Erythroblast (primary cell): ENCODE measurements around the gene SNCAIP.

Experiments
- DNase-seq, 2 experiments: peaks; one replicate each; lab custom pipeline; 2025; lab: John Stamatoyannopoulos, UW
- GATA1 ChIP-seq: IDR thresholded peaks from 2 replicates; pipeline ENCODE4 v1.6.1; 2011; ENCODE audit warnings: low read depth, mild to moderate bottlenecking, control low read depth, low read length, moderate library complexity
- POLR2A ChIP-seq: IDR thresholded peaks from 2 replicates; pipeline ENCODE4 v1.6.1; 2011; ENCODE audit warnings: mild to moderate bottlenecking, low read length

Gene SNCAIP

GRCh38 chr5:122500245-122501088 is 188.4 kb downstream of the SNCAIP start:
- DNase-seq, result peak; percentile 39 to 50
- TF ChIP-seq POLR2A (no peak), GATA1 (no peak)

DNA sequence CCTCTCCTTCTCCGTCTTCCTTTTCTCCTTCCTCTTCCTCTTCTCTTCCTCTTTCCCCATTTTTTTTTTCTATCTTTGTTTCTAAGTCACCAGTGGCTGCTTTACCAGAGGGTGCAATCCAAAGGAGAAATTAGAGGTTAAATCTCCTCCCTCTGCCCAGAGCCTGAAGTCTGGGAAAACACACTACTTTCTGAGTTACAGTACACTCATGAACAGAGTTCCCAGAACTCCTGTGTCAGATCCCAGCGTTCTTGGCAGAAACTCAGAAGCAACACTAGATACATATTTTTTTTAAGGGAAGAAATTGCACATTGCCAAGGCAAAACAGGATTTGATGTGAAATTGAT is 189.0 kb downstream of the SNCAIP start:
- no peak for DNase-seq
- TF ChIP-seq GATA1 (no peak), POLR2A (no peak)

GRCh38 chr5:122507045-122507444 is 195.0 kb downstream of the SNCAIP start:
- TF ChIP-seq POLR2A, result no peak
- TF ChIP-seq GATA1, result no peak
- no peak for DNase-seq

- DNase-seq, result no peak
- TF ChIP-seq POLR2A (no peak), GATA1 (no peak)
These were observed 195.5 kb downstream of the SNCAIP start for GRCh38 chr5:122507581-122507980.

GRCh38 chr5:122508623-122509022 is 196.6 kb downstream of the SNCAIP start:
- no peak for DNase-seq
- no peak for TF ChIP-seq POLR2A
- no peak for TF ChIP-seq GATA1
